H9 (cell line): ENCODE data around the gene ADAM11. TPM values are rescaled to one million over a fixed set of nuclear protein-coding genes. Genes with fewer than 3 reads are reported as not detected.

Experiments used
- DNase-seq: peaks from one replicate; pipeline ENCODE4 v3.0.0-alpha.2; 2017
- H2AFZ ChIP-seq: one replicate; pipeline ENCODE4 v1.6.1; 2013; ENCODE audit warnings: mild to moderate bottlenecking, low read length, control low read depth, moderate library complexity
- H2AK5ac ChIP-seq: 2 replicates; pipeline ENCODE4 v1.6.1; 2013; ENCODE audit warnings: low read length, control low read depth, mixed read lengths; ENCODE audit not compliant: insufficient read length
- H2BK120ac ChIP-seq: one replicate; pipeline ENCODE4 v1.6.1; 2013; ENCODE audit warnings: low read depth, mild to moderate bottlenecking, low read length, control low read depth, inconsistent platforms; ENCODE audit not compliant: poor library complexity, severe bottlenecking
- H2BK12ac ChIP-seq: 2 replicates; pipeline ENCODE4 v1.6.1; 2013; ENCODE audit warnings: low read length, control low read depth, mixed read lengths, low read depth; ENCODE audit not compliant: insufficient read length
- H2BK15ac ChIP-seq: 2 replicates; pipeline ENCODE4 v1.6.1; 2013; ENCODE audit warnings: low read depth, low read length, control low read depth
- H2BK20ac ChIP-seq: one replicate; pipeline ENCODE4 v1.6.1; 2013; ENCODE audit warnings: low read depth, mild to moderate bottlenecking, low read length, control low read depth, inconsistent platforms; ENCODE audit not compliant: poor library complexity, severe bottlenecking
- H2BK5ac ChIP-seq: 2 replicates; pipeline ENCODE4 v1.6.1; 2013; ENCODE audit warnings: low read length, control low read depth, mixed read lengths; ENCODE audit not compliant: insufficient read length
- H3K14ac ChIP-seq: 2 replicates; pipeline ENCODE4 v1.6.1; 2013; ENCODE audit warnings: low read length, control low read depth; ENCODE audit not compliant: insufficient read depth
- H3K18ac ChIP-seq: 2 replicates; pipeline ENCODE4 v1.6.1; 2013; ENCODE audit warnings: low read depth, mild to moderate bottlenecking, mixed read lengths, low read length, control low read depth; ENCODE audit not compliant: insufficient read length
- H3K23ac ChIP-seq: 2 replicates; pipeline ENCODE4 v1.6.1; 2013; ENCODE audit warnings: low read length, control low read depth, mixed read lengths, low read depth; ENCODE audit not compliant: insufficient read length
- H3K23me2 ChIP-seq: 2 replicates; pipeline ENCODE4 v1.6.1; 2013; ENCODE audit warnings: low read depth, mild to moderate bottlenecking, mixed read lengths, low read length, control low read depth; ENCODE audit not compliant: insufficient read length, poor library complexity, severe bottlenecking
- H3K27ac ChIP-seq: 2 replicates; pipeline ENCODE4 v1.5.1; 2013; ENCODE audit warnings: low read length, control low read depth, mixed read lengths, low read depth; ENCODE audit not compliant: insufficient read length
- H3K27me3 ChIP-seq: 2 replicates; pipeline ENCODE4 v1.6.1; 2013; ENCODE audit warnings: low read length, control low read depth, inconsistent platforms; ENCODE audit not compliant: insufficient read depth
- H3K4ac ChIP-seq: 2 replicates; pipeline ENCODE4 v1.6.1; 2013; ENCODE audit warnings: low read depth, mild to moderate bottlenecking, control low read depth, inconsistent platforms, low read length, moderate library complexity
- H3K4me1 ChIP-seq: 2 replicates; pipeline ENCODE4 v1.6.1; 2013; ENCODE audit warnings: low read length, control low read depth, inconsistent platforms; ENCODE audit not compliant: insufficient read depth
- H3K4me2 ChIP-seq: 2 replicates; pipeline ENCODE4 v1.6.1; 2013; ENCODE audit warnings: low read length, control low read depth, mixed read lengths; ENCODE audit not compliant: insufficient read length, insufficient read depth
- H3K56ac ChIP-seq: 2 replicates; pipeline ENCODE4 v1.6.1; 2013; ENCODE audit warnings: low read depth, mild to moderate bottlenecking, mixed read lengths, low read length, control low read depth; ENCODE audit not compliant: insufficient read length
- H3K79me1 ChIP-seq: 2 replicates; pipeline ENCODE4 v1.6.1; 2013; ENCODE audit warnings: low read depth, mild to moderate bottlenecking, moderate library complexity, low read length, control low read depth, inconsistent platforms; ENCODE audit not compliant: insufficient read depth, poor library complexity, severe bottlenecking
- H3K79me2 ChIP-seq: 2 replicates; pipeline ENCODE4 v1.6.1; 2013; ENCODE audit warnings: low read length, control low read depth, inconsistent platforms; ENCODE audit not compliant: insufficient read depth
- H3K9ac ChIP-seq: 2 replicates; pipeline ENCODE4 v1.6.1; 2013; ENCODE audit warnings: low read length, control low read depth, mixed read lengths; ENCODE audit not compliant: insufficient read length; ENCODE audit errors: extremely low read depth
- H3K9me3 ChIP-seq: one replicate; pipeline ENCODE4 v1.6.1; 2013; ENCODE audit warnings: low read depth, low read length, inconsistent platforms; ENCODE audit not compliant: control insufficient read depth
- H3T11ph ChIP-seq: one replicate; pipeline ENCODE4 v1.6.1; 2013; ENCODE audit warnings: mild to moderate bottlenecking, low read length, control low read depth, inconsistent platforms
- H4K20me1 ChIP-seq: one replicate; pipeline ENCODE4 v1.6.1; 2013; ENCODE audit not compliant: control insufficient read depth, insufficient read length, insufficient read depth
- H4K5ac ChIP-seq: 2 replicates; pipeline ENCODE4 v1.6.1; 2013; ENCODE audit warnings: low read depth, mild to moderate bottlenecking, mixed read lengths, low read length, control low read depth; ENCODE audit not compliant: insufficient read length
- H4K8ac ChIP-seq: replicated peaks from 2 replicates; pipeline ENCODE4 v1.6.1; 2013; ENCODE audit warnings: low read length, control low read depth, mixed read lengths, low read depth; ENCODE audit not compliant: insufficient read length
- H4K91ac ChIP-seq: 2 replicates; pipeline ENCODE4 v1.6.1; 2013; ENCODE audit warnings: low read depth, mild to moderate bottlenecking, moderate library complexity, mixed read lengths, low read length, control low read depth; ENCODE audit not compliant: insufficient read length
- H3K27ac Mint-ChIP-seq, 3 experiments: 2 replicates in 2 of 3; 3 replicates in 1 of 3; pipeline ENCODE4 v1.8.0; 2020 to 2021; ENCODE audit warnings: mixed read lengths in 3 of 3, mild to moderate bottlenecking in 1 of 3, moderate library complexity in 1 of 3
- H3K27me3 Mint-ChIP-seq: 2 replicates; pipeline ENCODE4 v1.8.0; 2021; ENCODE audit warnings: low read depth, mild to moderate bottlenecking, moderate library complexity, mixed read lengths
- H3K36me3 Mint-ChIP-seq, 3 experiments: 2 replicates in 2 of 3; 3 replicates in 1 of 3; pipeline ENCODE4 v1.8.0; 2020 to 2021; ENCODE audit warnings: low read depth in 3 of 3, mixed read lengths in 3 of 3; ENCODE audit not compliant: insufficient read depth in 1 of 3
- H3K4me1 Mint-ChIP-seq, 2 experiments: 2 replicates each; pipeline ENCODE4 v1.8.0; 2020; ENCODE audit warnings: mixed read lengths in 2 of 2
- H3K4me3 Mint-ChIP-seq, 2 experiments: 2 replicates in 1 of 2; 3 replicates in 1 of 2; pipeline ENCODE4 v1.8.0; 2020 to 2021; ENCODE audit warnings: mild to moderate bottlenecking in 2 of 2, mixed read lengths in 2 of 2, moderate library complexity in 1 of 2
- H3K9me3 Mint-ChIP-seq, 2 experiments: 2 replicates in 1 of 2; 3 replicates in 1 of 2; pipeline ENCODE4 v1.8.0; 2020; ENCODE audit warnings: mild to moderate bottlenecking in 2 of 2, mixed read lengths in 2 of 2, moderate library complexity in 1 of 2
- CTCF ChIP-seq: fragments of 200-600 bp; sonication (generic); conservative IDR thresholded peaks from 3 replicates; pipeline ENCODE4 v1.8.0; 2021; ENCODE audit warnings: antibody characterized with exemption, mild to moderate bottlenecking
- WGBS: extraction: QIAGEN DNeasy Blood & Tissue Kit; methylation state at CpG from one replicate; pipeline ENCODE4 v1.1.7; 2013; ENCODE audit warnings: missing lambda C conversion rate, low lambda C conversion rate, mixed read lengths; ENCODE audit not compliant: insufficient read length; ENCODE audit errors: extremely low coverage; 5-methylcytosine and 5-hydroxymethylcytosine counted together
- total RNA-seq: library from RNA; stranded (reverse); gene quantifications from 2 replicates; pipeline ENCODE4 v1.2.1, GENCODE V29; 2021

Gene ADAM11
- total RNA-seq, 1 experiment from 2014 or later, result 4.6 TPM

GRCh38 chr17:44773140-44773539 is 14.4 kb downstream of the ADAM11 start:
- no peaks in the 10 kb centered on the region for H3K4me1 ChIP-seq
- no peak overlapping the region for H2AFZ ChIP-seq
- TF ChIP-seq CTCF, result no peak
- no peak overlapping the region for H2BK5ac ChIP-seq
- Mint-ChIP-seq H3K36me3 (no peaks in the 10 kb centered on the region), H3K9me3 (no peaks in the 10 kb centered on the region), H3K4me1 (peaks cover 6 to 14% of the 10 kb centered on the region in 2 experiments; a peak in 3 of 4 replicates), H3K27me3 (peaks cover 43% of the 10 kb centered on the region), H3K27ac (no peak overlapping the region), H3K4me3 (no peak overlapping the region)
- H4K8ac ChIP-seq, result no peak overlapping the region
- H3K23me2 ChIP-seq, result peaks cover 10% of the 10 kb centered on the region
- no peak overlapping the region for H3K18ac ChIP-seq
- H2BK12ac ChIP-seq, result no peak overlapping the region
- no peaks in the 10 kb centered on the region for H4K20me1 ChIP-seq
- no peak overlapping the region for H2BK20ac ChIP-seq
- H3K9ac ChIP-seq, result no peak overlapping the region
- no peak overlapping the region for H2BK120ac ChIP-seq
- no peak overlapping the region for H2BK15ac ChIP-seq
- no CpG with 5 or more reads among the region's 6 CpGs for WGBS
- H3K27ac ChIP-seq, result no peak overlapping the region
- H3K14ac ChIP-seq, result no peak overlapping the region
- H3T11ph ChIP-seq, result no peak overlapping the region
- no peak overlapping the region for H2AK5ac ChIP-seq
- no peak overlapping the region for H4K5ac ChIP-seq
- H3K27me3 ChIP-seq, result peaks cover 4% of the 10 kb centered on the region; the same call in 1 of the 2 replicates
- H3K23ac ChIP-seq, result no peak overlapping the region
- H3K56ac ChIP-seq, result no peak overlapping the region
- no peak for DNase-seq
- no peaks in the 10 kb centered on the region for H3K79me1 ChIP-seq
- no peak overlapping the region for H3K4me2 ChIP-seq
- no peaks in the 10 kb centered on the region for H3K79me2 ChIP-seq
- no peak overlapping the region for H3K4ac ChIP-seq
- no peaks in the 10 kb centered on the region for H3K9me3 ChIP-seq
- H4K91ac ChIP-seq, result no peak overlapping the region
